Stimulated activated CD4-positive, alpha-beta T cell treated with anti-CD3 and anti-CD28 coated beads, TNF-alpha, amount 100 ng/mL, for 24 hours (primary cell): ENCODE results near the gene SLC35E3.
A peak's percentile ranks its signal among the peaks of the same experiment; 100 is the strongest.

Experiments used
- DNase-seq, 3 experiments: peaks; one replicate each; pipeline ENCODE4 v3.0.0-alpha.2; 2020; ENCODE audit warnings: low read depth in 3 of 3

Gene SLC35E3

GRCh38 chr12:68745904-68746571, at the start of gene SLC35E3:
Gene SLC35E3, plus strand, starts transcription at chr12:68746176. Its CDS starts 202 bp downstream, at chr12:68746378.
- DNase-seq = peak; percentile 81 to 91 (median 83)

DNA sequence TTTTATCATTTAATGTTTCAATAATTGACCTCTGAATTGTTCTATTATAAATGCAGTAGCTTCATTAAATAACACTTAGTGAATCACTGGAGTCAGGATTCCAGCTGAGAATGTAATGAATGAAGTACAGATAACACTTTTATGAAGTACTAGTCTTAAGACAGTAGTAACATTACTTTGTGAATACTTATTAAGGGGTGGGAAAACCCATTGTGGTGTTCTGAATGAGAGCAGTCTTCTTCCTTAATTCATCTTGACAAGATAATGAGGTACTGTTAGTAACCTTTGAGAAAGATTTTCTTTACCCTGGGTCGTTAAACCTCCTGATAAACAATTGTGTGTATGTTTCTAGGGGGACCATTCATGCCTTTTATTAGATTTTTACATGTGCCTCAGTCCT, 46.5 kb upstream of the SLC35E3 start:
- no peak for DNase-seq

- DNase-seq = no peak
Measured at GRCh38 chr12:68727776-68728175, 18.2 kb upstream of the SLC35E3 start.

GRCh38 chr12:68733661-68734071, 12.3 kb upstream of the SLC35E3 start:
- DNase-seq = no peak

DNA sequence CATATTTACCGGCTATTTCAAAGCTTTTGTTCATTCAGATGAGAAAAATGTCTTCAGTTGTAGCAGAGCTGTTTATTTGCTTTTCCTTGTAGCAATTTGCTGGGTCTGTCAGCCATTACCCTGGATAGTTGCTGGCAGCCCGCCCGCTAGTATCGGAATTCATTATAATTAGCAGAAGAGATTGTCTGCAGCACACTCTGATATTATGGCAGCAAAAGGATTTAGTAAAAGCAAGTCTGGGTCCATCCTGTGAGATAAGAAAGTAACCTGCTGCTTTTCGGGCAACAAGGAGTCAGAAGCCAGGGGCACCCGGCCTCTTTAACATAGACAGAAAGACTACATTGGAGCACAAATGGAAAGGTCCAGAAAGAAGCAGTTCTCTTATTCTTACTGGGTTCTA, 6.1 kb upstream of the SLC35E3 start:
- DNase-seq = no peak

DNA sequence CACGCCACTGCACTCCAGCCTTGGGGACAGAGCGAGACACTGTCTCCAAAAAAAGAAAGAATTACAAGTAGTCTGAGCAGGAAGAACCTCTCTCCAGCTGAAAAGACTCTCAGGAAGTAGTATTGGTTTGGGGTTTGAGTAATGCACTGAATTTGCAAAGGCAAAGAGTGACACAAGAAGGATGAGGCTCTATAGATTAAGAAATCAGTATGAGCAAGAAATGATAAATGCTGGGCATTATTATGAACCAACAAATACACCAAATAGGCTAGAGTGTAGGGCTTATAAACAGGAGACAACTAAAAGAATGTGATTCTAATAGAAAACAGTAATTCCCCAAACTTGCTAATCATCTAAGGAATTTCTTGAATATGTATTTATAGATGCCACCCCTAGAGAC, 2.6 kb upstream of the SLC35E3 start:
- DNase-seq = no peak

GRCh38 chr12:68745376-68745903, 536 bp upstream of the SLC35E3 start:
- no peak for DNase-seq

DNA sequence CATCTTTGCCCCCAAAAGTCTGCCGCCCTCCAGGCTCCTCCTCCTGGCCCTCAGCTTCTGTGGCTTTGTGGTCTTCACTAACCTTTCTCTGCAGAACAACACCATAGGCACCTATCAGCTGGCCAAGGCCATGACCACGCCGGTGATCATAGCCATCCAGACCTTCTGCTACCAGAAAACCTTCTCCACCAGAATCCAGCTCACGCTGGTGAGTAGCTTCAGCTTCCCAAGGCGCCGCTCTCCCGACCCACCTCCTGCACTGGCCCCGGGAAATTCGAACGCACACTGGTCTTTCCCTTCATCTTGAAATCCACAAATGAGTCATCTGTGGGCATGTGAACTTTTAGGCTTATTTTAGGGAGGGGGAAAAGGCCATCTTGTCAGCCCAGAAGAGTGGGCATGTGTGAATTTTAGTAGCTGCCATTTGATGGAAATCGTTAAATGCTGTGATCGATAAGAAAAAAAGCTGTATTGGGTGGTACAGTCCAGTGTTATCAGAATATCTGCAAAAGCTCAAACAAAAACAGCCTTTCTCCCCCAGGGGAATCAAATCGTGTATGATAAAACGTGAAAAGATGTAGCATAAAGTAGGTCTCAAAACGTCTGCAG, 700 bp downstream of the SLC35E3 start:
- DNase-seq = peak in 1 of 3 experiments; percentile 18

- DNase-seq = no peak
Measured at GRCh38 chr12:68749443-68749842, 3.5 kb downstream of the SLC35E3 start.

DNA sequence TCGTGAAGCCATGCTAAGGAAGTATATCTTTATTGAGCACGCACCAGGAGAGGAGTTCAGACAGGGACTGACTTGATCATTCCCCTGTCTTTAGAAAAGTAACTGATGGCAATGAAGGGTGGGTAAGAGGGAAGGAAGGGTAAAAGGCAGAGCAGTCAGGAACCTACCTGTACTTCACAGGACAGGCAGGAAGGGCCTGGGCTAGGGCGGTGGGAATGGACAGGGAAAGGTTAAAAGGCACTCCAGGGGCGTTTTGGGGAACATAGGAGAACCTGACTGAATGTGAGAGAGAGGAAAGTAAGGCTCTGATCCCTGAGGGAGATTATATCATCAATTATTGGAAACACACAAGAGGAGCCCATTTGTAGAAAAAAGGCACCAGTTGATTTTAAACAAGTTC, 3.9 kb downstream of the SLC35E3 start:
- no peak for DNase-seq

- no peak for DNase-seq
Measured at GRCh38 chr12:68750506-68750905, 4.5 kb downstream of the SLC35E3 start.

DNA sequence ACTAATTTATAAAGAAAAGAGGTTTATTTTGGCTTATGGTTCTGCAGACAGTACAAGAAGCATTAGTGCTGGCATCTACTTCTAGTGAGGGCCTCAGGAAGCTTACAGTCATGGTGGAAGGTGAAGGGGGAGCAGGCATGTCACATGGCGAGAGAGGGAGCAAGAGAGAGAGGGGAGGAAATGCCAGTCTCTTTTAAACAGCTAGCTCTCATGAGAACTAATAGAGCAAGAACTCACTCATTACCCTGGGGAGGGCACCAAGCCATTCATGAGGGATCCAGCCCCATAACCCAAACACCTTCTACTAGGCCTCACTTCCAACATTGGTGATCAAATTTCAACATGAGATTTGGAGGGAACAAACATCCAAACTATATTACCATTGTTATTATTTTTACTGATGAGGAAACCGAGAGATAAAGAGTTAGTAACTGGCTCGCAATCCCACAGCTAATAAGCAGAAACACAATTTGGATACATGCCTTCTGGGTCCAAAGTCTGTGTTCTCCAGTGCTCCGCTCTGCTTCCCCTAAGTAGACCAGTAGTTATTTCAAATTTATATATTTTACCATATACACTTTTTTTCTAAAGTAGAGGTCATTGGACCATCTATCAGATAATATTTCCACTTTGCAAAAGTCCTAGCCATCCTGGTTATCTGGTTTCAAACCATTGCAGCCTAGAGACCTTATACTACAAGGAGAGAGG, 9.7 kb downstream of the SLC35E3 start:
- no peak for DNase-seq

DNA sequence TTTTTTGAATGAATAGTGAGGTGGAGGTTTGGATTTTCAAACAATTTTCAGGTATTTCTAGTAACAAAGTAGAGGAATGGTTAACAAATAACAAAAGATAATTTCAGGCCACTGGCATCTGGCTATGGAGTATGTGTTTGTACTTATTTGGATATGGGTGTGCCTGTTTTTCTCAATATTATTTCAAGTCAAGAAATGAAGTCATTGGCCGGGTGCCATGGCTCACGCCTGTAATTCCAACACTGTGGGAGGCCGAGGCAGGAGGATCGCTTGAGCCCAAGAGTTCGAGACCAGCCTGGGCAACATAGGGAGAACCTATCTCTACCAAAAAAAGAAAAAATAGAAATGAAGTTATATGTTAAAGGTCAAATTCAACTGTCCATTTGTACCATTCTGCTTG, 13.9 kb downstream of the SLC35E3 start:
- no peak for DNase-seq

DNA sequence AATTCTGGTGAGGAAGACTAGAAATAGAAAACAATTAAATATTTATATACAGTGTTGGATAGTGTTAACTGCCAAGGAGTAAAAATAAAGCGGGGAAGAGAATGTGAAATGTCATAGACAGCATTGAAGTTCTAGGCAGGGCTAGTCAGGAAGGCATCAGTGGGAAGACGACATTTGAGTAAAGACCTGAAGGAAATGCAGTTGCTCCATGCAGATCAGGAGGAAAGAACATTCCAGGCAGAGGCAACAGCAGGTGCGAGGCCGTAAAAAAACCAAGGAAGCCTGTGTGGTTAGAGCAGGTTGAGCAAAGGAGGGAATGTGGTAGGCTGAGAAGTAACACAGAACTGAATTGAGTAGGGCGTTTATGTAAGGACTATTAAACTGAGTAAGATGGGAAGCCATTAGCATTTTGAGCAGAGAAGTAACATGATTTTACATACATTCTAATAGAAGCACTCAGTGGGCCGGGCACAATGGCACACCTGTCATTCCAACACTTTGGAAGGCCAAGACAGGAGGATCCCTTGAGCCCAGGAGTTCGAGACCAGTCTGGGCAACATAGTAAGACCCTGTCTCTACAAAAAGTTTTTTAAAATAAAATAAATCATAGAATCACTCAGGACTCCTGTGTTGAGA, 14.9 kb downstream of the SLC35E3 start:
- no peak for DNase-seq

DNA sequence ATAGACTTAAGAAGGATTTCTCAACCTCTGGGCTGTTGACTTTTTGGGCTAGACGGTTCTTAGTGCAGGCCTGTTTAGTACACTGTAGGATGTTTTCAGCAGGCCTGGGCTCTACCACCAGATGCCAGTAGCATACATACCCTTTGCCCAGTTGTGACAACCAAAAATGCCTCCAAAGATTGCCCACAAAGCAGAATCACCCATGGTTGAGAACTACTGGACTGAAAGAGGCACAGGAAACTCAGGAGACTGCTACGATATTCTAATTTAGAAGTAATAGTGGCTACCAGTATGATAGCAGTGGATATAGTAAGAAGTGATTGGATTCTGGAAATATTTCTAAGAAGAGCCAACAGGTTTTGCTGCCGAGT, 15.5 kb downstream of the SLC35E3 start:
- DNase-seq = no peak

DNA sequence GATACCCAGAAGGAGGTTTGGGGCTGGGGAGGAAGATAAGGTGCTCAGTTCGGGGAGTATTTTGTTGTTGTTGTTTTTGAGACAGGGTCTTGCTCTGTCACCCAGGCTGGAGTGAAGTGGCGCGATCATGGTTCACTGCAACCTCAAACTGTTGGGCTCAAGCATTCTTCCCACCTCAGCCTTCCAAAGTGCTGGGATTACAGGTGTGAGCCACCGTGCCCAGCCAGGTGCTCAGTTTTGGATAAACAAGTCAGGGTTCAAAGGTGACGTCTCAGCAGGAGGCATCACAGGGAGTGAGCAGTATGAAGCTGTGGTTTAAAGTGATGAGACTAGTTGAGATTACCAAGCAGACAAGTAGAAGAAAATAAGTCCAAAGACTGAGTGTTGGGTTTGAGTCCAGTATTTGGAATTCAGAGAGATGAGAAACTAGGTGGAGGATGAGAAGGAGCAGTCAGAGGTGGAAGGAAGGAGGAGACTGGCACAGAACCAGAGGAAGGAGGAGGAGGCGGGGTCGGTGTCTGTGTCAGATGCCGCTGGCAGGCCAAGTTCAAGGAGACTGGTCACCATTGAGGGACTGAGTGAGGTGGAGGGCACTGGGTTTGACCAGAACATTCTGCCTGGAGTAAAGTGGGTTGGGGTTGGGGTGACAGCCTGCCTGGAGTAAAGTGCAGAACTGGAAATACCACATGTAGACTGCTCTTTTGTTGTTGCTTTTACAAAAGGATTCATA, 16.1 kb downstream of the SLC35E3 start:
- no peak for DNase-seq

DNA sequence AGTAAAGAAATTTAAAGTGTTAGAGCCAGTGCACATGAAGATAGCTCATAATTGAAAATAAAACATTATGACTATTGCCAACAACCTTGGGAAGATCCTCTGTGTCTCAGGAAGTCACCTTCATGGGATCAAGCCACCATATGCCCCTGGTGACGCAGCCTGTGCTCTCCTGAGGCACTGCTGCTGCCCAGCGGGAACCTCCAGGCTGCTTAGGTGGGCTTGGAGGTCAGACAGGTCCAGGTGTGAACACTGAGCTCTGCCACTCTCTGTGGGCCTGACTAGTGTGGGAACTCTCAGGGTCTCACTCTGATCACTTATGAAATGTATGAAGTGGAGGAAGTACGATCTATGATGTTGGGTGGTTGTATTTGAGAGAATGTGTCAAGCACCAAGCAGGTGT, 16.7 kb downstream of the SLC35E3 start:
- DNase-seq = no peak

DNA sequence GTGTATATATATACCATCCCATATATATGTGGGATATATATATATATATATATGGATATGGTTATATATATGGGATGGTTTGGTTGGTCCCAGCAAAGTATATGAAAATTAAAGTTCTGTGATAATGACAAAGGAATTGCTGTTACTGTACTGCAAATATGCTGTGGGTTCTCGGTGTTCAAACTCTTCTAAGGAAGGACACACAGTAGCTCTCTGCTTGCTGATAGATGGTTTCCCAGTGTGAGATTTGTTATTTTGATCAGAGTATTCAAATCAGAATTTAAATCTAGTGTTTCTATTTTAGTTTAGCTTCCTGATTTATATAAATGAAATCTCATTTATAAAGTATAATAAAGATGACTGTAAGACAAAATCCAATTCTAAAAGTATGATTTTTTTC, 19.7 kb downstream of the SLC35E3 start:
- no peak for DNase-seq

DNA sequence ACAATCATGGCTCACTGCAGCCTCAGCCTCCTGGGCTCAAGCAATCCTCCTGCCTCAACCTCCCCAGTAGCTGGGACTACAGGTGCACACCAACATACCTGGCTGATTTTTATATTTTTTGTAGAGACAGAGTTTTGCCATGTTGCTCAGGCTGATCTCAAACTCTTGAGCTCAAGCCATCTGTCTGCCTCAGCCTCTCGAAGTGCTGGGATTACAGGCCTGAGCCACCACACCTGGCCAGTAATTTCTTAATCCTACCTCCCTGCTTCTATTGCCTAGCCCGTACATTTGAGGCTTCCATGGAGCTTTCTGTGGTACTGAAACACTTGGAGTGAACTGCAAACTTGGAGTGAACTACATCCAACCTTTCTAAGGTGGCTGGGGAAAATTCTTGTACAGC, 20.7 kb downstream of the SLC35E3 start:
- no peak for DNase-seq

- no peak for DNase-seq
Measured at GRCh38 chr12:68767191-68767590, 21.2 kb downstream of the SLC35E3 start.

DNA sequence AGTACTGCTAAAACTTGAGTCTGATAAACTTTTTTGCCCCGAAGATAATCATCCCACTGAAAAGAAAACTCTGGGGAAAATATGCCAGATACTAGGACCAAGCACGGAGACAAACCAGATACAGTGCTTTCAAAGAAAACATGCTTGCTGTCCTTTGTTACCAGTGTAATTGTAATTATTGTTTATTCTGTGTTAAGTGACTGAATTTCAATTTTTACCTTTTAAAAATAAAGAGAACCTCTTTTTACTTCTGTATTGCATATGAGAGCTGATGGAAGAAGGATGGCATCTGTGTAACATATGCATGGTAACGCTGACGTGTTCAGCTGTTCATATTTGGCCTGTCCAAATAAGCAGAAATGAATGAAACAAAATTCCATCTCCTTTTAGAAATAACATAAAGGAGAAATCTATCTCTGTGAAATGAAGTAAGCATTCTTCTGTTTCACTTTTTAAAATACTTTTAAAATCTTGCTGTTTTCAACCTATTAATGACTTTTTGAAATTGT, 22.5 kb downstream of the SLC35E3 start:
- DNase-seq = no peak

DNA sequence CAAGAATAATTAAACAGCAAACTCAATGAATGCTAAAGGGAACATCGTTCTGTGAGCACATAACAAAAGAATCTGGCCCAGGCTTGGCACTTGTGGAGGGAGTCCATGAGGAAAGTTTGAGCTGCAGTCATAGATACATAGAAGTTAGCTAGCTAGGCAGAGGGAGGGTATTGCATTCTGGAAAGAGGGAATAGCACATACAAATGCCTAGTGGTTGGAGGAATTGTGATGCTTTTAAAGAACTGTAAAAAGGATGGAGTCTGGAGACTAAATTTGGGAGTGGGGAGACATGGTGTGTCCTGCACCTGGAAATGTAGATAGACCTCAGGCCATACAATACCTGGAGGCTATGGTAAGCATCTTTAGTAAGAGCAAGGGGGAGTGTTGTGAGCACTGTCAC, 24.0 kb downstream of the SLC35E3 start:
- DNase-seq = no peak
